CD14-positive monocyte (primary cell): Measurements from ENCODE around the gene TNRC6A. TPM values are rescaled to one million over a fixed set of nuclear protein-coding genes. Genes with fewer than 3 reads are reported as not detected.

ENCODE experiments used
- DNase-seq, 3 donors: peaks; one replicate each; pipeline ENCODE4 v3.0.0-alpha.2; 2011 to 2022
- H2AFZ ChIP-seq: 2 replicates; pipeline ENCODE4 v1.6.0; 2012; ENCODE audit warnings: mild to moderate bottlenecking, low read depth, low read length, inconsistent platforms; ENCODE audit not compliant: insufficient read depth, poor library complexity, severe bottlenecking
- H3K27ac ChIP-seq, 2 donors: 1 replicate in 1 of 2; 2 replicates in 1 of 2; pipeline ENCODE4 v1.5.1; 2012 to 2013; ENCODE audit warnings: low read length in 2 of 2, control low read depth in 1 of 2, inconsistent platforms in 1 of 2, low read depth in 1 of 2, mild to moderate bottlenecking in 1 of 2
- H3K27me3 ChIP-seq, 2 donors: one replicate each; pipeline versions ENCODE4 v1.6.0 to v1.6.1; 2011 to 2013; ENCODE audit warnings: low read length in 2 of 2; ENCODE audit not compliant: control insufficient read depth in 2 of 2, insufficient read depth in 2 of 2
- H3K36me3 ChIP-seq, 2 donors: replicated peaks in 1 of 2; 1 replicate in 1 of 2; 2 replicates in 1 of 2; pipeline versions ENCODE4 v1.5.1 to v1.6.1; 2012 to 2013; ENCODE audit warnings: low read length in 2 of 2, control low read depth in 1 of 2, inconsistent platforms in 1 of 2, mild to moderate bottlenecking in 1 of 2; ENCODE audit not compliant: insufficient read depth in 2 of 2, control insufficient read depth in 1 of 2
- H3K4me1 ChIP-seq, 2 donors: 1 replicate in 1 of 2; 2 replicates in 1 of 2; pipeline versions ENCODE4 v1.5.1 to v1.6.1; 2012 to 2013; ENCODE audit warnings: low read length in 2 of 2, control low read depth in 1 of 2, inconsistent platforms in 1 of 2, mild to moderate bottlenecking in 1 of 2, moderate library complexity in 1 of 2; ENCODE audit not compliant: insufficient read depth in 2 of 2, control insufficient read depth in 1 of 2
- H3K4me2 ChIP-seq: replicated peaks from 2 replicates; pipeline ENCODE3; 2012; ENCODE audit warnings: low read length, moderate library complexity, mild to moderate bottlenecking; ENCODE audit not compliant: poor library complexity, severe bottlenecking; ENCODE audit errors: extremely low read depth
- H3K4me3 ChIP-seq, 3 experiments: fragments of 200-600 bp in 1 of 3; sonication (generic) in 1 of 3; replicated peaks in 1 of 3; 1 replicate in 2 of 3; 2 replicates in 1 of 3; pipeline ENCODE4 v1.5.1; 2011 to 2013; ENCODE audit warnings: low read length in 3 of 3, mild to moderate bottlenecking in 3 of 3, control low read depth in 2 of 3, low read depth in 2 of 3, inconsistent platforms in 1 of 3, moderate library complexity in 1 of 3
- H3K79me2 ChIP-seq: 2 replicates; pipeline ENCODE4 v1.6.0; 2012; ENCODE audit warnings: mild to moderate bottlenecking, control low read depth, inconsistent platforms, low read length, moderate library complexity; ENCODE audit not compliant: insufficient read depth
- H3K9ac ChIP-seq: 2 replicates; pipeline ENCODE4 v1.6.0; 2017; ENCODE audit warnings: low read length, mild to moderate bottlenecking; ENCODE audit not compliant: insufficient read depth, poor library complexity, severe bottlenecking
- H3K9me3 ChIP-seq, 2 donors: replicated peaks in 1 of 2; 1 replicate in 1 of 2; 2 replicates in 1 of 2; pipeline versions ENCODE4 v1.5.1 to v1.6.1; 2012 to 2013; ENCODE audit warnings: low read length in 2 of 2, control low read depth in 1 of 2; ENCODE audit not compliant: control insufficient read depth in 1 of 2, insufficient read depth in 1 of 2
- H4K20me1 ChIP-seq: 2 replicates; pipeline ENCODE4 v1.6.0; 2012; ENCODE audit warnings: mild to moderate bottlenecking, low read length, control low read depth, moderate library complexity; ENCODE audit not compliant: insufficient read depth
- H3K27ac Mint-ChIP-seq, 7 donors: one replicate each; pipeline ENCODE4 v1.8.0; 2020; ENCODE audit warnings: mild to moderate bottlenecking in 7 of 7, mixed read lengths in 7 of 7, moderate library complexity in 6 of 7, inconsistent platforms in 2 of 7
- H3K27me3 Mint-ChIP-seq, 3 donors: one replicate each; pipeline ENCODE4 v1.8.0; 2021 to 2022; ENCODE audit warnings: low read depth in 3 of 3, mild to moderate bottlenecking in 3 of 3, mixed read lengths in 3 of 3, moderate library complexity in 3 of 3, inconsistent platforms in 1 of 3
- H3K36me3 Mint-ChIP-seq, 2 donors: one replicate each; pipeline ENCODE4 v1.8.0; 2020; ENCODE audit warnings: mixed read lengths in 2 of 2, inconsistent platforms in 1 of 2, mild to moderate bottlenecking in 1 of 2
- H3K4me1 Mint-ChIP-seq: one replicate; pipeline ENCODE4 v1.8.0; 2020; ENCODE audit warnings: mild to moderate bottlenecking, mixed read lengths
- H3K4me3 Mint-ChIP-seq, 2 donors: one replicate each; pipeline ENCODE4 v1.8.0; 2020; ENCODE audit warnings: mild to moderate bottlenecking in 2 of 2, mixed read lengths in 2 of 2, moderate library complexity in 1 of 2
- H3K9me3 Mint-ChIP-seq, 7 donors: one replicate each; pipeline ENCODE4 v1.8.0; 2020 to 2022; ENCODE audit warnings: mixed read lengths in 7 of 7, mild to moderate bottlenecking in 6 of 7, moderate library complexity in 6 of 7, inconsistent platforms in 2 of 7
- WGBS: methylation state at CpG from one replicate; pipeline ENCODE4 v1.1.5; 2013; ENCODE audit warnings: missing lambda C conversion rate; ENCODE audit not compliant: insufficient coverage; 5-methylcytosine and 5-hydroxymethylcytosine counted together
- intact Hi-C, 2 donors: fragments of 100-400 bp; cut with micrococcal nuclease; formaldehyde crosslinking; loops; one replicate each; pipeline versions ENCODE4 v1.15.0 to v1.15.1; 2023
- polyA plus RNA-seq, 3 donors: library from polyadenylated mRNA; depleted of rRNA in 1 of 3; unstranded in 2 of 3; stranded (reverse) in 1 of 3; fragments of 300-500 nt in 2 of 3; fragments of >200 nt in 1 of 3; fragmentation: Illumina TruSeq in 2 of 3; gene quantifications; 1 replicate in 2 of 3; 2 replicates in 1 of 3; pipeline ENCODE4 v1.2.3, GENCODE V29; 2012 to 2021
- TF ChIP-seq, protein P1 (sequence below): fragments of 200-600 bp; IDR thresholded peaks from one replicate; pipeline ENCODE4 v1.8.0; 2022; ENCODE audit warnings: antibody characterized with exemption, mild to moderate bottlenecking

Gene TNRC6A
- polyA plus RNA-seq, 3 donors, result 3.3 to 36.1 (median 4.0) TPM

DNA sequence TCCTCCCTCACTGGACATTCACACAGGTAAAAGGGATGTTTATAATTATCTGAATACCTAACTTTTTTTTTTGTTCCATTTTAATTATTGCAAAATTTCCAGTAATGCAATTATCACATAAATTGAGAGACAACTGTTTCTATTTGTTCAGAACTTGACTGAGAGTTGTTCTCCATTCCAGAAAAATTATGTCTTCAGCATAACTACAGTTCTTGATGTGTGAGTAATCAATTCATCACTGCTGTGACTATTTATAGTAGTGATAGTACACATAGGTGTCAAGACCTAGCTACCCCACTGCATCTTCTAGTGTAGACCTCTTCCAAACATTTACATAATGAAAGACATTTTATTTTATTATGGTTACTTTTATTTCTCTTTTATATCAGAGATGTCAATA, 5.8 kb upstream of the TNRC6A start:
- Mint-ChIP-seq H3K4me3 (no peak overlapping the region), H3K9me3 (peaks cover 0 to 16% (median 3%) of the 10 kb centered on the region in 7 donors), H3K4me1 (peaks cover 2% of the 10 kb centered on the region), H3K27me3 (peaks cover 5 to 25% (median 11%) of the 10 kb centered on the region in 3 donors), H3K27ac (no peak overlapping the region), H3K36me3 (no peaks in the 10 kb centered on the region)
- Histone ChIP-seq H3K27me3 (peaks cover 0 to 5% of the 10 kb centered on the region in 2 donors), H3K9ac (no peak overlapping the region), H3K9me3 (no peaks in the 10 kb centered on the region), H3K4me2 (no peak overlapping the region), H2AFZ (no peak overlapping the region), H3K36me3 (no peaks in the 10 kb centered on the region), H3K4me1 (peaks cover under 1 to 1% of the 10 kb centered on the region in 2 donors), H3K4me3 (no peak overlapping the region), H4K20me1 (no peaks in the 10 kb centered on the region), H3K27ac (no peak overlapping the region), H3K79me2 (no peaks in the 10 kb centered on the region)
- TF ChIP-seq, protein P1, sequence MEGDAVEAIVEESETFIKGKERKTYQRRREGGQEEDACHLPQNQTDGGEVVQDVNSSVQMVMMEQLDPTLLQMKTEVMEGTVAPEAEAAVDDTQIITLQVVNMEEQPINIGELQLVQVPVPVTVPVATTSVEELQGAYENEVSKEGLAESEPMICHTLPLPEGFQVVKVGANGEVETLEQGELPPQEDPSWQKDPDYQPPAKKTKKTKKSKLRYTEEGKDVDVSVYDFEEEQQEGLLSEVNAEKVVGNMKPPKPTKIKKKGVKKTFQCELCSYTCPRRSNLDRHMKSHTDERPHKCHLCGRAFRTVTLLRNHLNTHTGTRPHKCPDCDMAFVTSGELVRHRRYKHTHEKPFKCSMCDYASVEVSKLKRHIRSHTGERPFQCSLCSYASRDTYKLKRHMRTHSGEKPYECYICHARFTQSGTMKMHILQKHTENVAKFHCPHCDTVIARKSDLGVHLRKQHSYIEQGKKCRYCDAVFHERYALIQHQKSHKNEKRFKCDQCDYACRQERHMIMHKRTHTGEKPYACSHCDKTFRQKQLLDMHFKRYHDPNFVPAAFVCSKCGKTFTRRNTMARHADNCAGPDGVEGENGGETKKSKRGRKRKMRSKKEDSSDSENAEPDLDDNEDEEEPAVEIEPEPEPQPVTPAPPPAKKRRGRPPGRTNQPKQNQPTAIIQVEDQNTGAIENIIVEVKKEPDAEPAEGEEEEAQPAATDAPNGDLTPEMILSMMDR, result no peak
- no peak for DNase-seq
- intact Hi-C loops, result no loop called here

GRCh38 chr16:24728011-24728410, 1.4 kb upstream of the TNRC6A start:
- H2AFZ ChIP-seq, result no peak overlapping the region
- no peak overlapping the region for H3K27ac ChIP-seq
- H3K4me2 ChIP-seq, result no peak overlapping the region
- H3K79me2 ChIP-seq, result peaks cover 37% of the 10 kb centered on the region
- TF ChIP-seq, protein P1, result no peak
- intact Hi-C loops, result loop anchor here in 1 of 2 donors (5.0 kb wide), 1 partner anchor 186 kb away; no protein-coding TSS in a partner anchor
- Mint-ChIP-seq H3K4me1 (peaks cover 18% of the 10 kb centered on the region), H3K4me3 (no peak overlapping the region), H3K36me3 (peaks cover 9 to 12% of the 10 kb centered on the region in 2 donors), H3K27ac (no peak overlapping the region), H3K27me3 (peaks cover 3 to 11% (median 8%) of the 10 kb centered on the region in 3 donors), H3K9me3 (no peaks in the 10 kb centered on the region)
- H3K9me3 ChIP-seq, result no peaks in the 10 kb centered on the region
- no peak overlapping the region for H3K4me3 ChIP-seq
- peaks cover 12 to 19% of the 10 kb centered on the region in 2 donors for H3K4me1 ChIP-seq
- 93% methylated on average over 10 of the region's 18 CpGs for WGBS
- H3K27me3 ChIP-seq, result peaks cover 0 to 2% of the 10 kb centered on the region in 2 donors
- DNase-seq, result no peak
- H3K9ac ChIP-seq, result no peak overlapping the region
- H3K36me3 ChIP-seq, result peaks cover 0 to 8% of the 10 kb centered on the region in 2 donors
- H4K20me1 ChIP-seq, result peaks cover 24% of the 10 kb centered on the region
